ENCODE results near the gene DNAJC3. TPM values are rescaled to one million over a fixed set of nuclear protein-coding genes. Genes with fewer than 3 reads are reported as not detected.

The DNAJC3 gene
- total and polyA plus RNA-seq, 4 donors = 32.0 to 121 (median 37.1) TPM

- H3K27me3 ChIP-seq (ENCODE audit: control insufficient read depth in 4 of 4, insufficient read depth in 4 of 4, low read length in 3 of 4) = no peaks in the 10 kb centered on the region
- no peak for TF ChIP-seq FOXA2 (IDR thresholded peaks at IDR 0.05)
- no peak for TF ChIP-seq ATF3 (IDR thresholded peaks at IDR 0.05)
- TF ChIP-seq HNF4G (IDR thresholded peaks at IDR 0.05) = no peak
- TF ChIP-seq EGR1 (IDR thresholded peaks at IDR 0.05; ENCODE audit: low read depth in 2 of 2) = no peak
- TF ChIP-seq NR2F2 (IDR thresholded peaks at IDR 0.05) = no peak
- no peak for TF ChIP-seq RAD21 (IDR thresholded peaks at IDR 0.05)
- no peak for TF ChIP-seq ZBTB33 (IDR thresholded peaks at IDR 0.05)
- no peak for TF ChIP-seq SP1 (IDR thresholded peaks at IDR 0.05)
- no peak for TF ChIP-seq CTCF (IDR thresholded peaks at IDR 0.05; ENCODE audit: low read depth, low read length, missing input control)
- TF ChIP-seq GABPA (IDR thresholded peaks at IDR 0.05 in 1 of 2, conservative IDR thresholded peaks at IDR 0.05 in 1 of 2) = no peak
- TF ChIP-seq YY1 (IDR thresholded peaks at IDR 0.05) = no peak
- TF ChIP-seq FOXA1 (IDR thresholded peaks at IDR 0.05) = no peak
- no peak for TF ChIP-seq HNF4A (conservative IDR thresholded peaks at IDR 0.05)
- TF ChIP-seq JUND (IDR thresholded peaks at IDR 0.05) = no peak
- TF ChIP-seq RXRA (IDR thresholded peaks at IDR 0.05) = no peak
- TF ChIP-seq TAF1 (conservative IDR thresholded peaks at IDR 0.05) = no peak
- TF ChIP-seq REST (IDR thresholded peaks at IDR 0.05) = no peak
- no peak for TF ChIP-seq MAX (IDR thresholded peaks at IDR 0.05)
- no peak for DNase-seq (ENCODE audit: low spot score)
- no peak overlapping the region for H3K4me3 ChIP-seq (ENCODE audit: low read depth in 1 of 3, low read length in 3 of 3)
- H3K4me1 ChIP-seq (ENCODE audit: control insufficient read depth in 4 of 4, insufficient read depth in 4 of 4, low read length in 3 of 4) = no peaks in the 10 kb centered on the region
- no peak overlapping the region for H3K27ac ChIP-seq (ENCODE audit: low read depth in 1 of 2, low read length in 2 of 2)
- H3K9ac ChIP-seq (ENCODE audit: low read depth in 1 of 2, low read length in 2 of 2) = no peak overlapping the region
- 95% methylated on average over 1 of the region's 1 CpG for WGBS
- H3K36me3 ChIP-seq (ENCODE audit: control insufficient read depth in 4 of 4, insufficient read depth in 3 of 4, low read depth in 1 of 4, low read length in 3 of 4) = peaks cover 4 to 6% (median 5%) of the 10 kb centered on the region in 4 donors
- H3K9me3 ChIP-seq (ENCODE audit: control insufficient read depth in 4 of 4, low read length in 3 of 4) = no peaks in the 10 kb centered on the region
Observed at GRCh38 chr13:95723438-95723837, 46.5 kb downstream of the DNAJC3 start.

Measured in liver (tissue), 9 donors.